HCT116 (cell line): ENCODE results near the gene PCDHA5. TPM values are rescaled to one million over a fixed set of nuclear protein-coding genes. Genes with fewer than 3 reads are reported as not detected.
"Not testable (repeated sequence)": the region's sequence is repeated elsewhere in the genome, so short reads cannot be mapped to it uniquely, and the experiment has no call there.

Experiments
- ATAC-seq: fragments of 200-7000 bp; cut with Tn5 transposase; 2 replicates; pipeline ENCODE4 v1.9.1; 2020; ENCODE audit warnings: mild to moderate bottlenecking, moderate library complexity
- BruUV-seq: library from RNA; stranded (reverse); fragments of 400-500 nt; replicated peaks from 2 replicates; lab custom pipeline; 2021; lab: Mats Ljungman, UMichigan
- CTCF ChIA-PET: fragments of 300-600 bp; sonication (Branson Sonifier 250); formaldehyde crosslinking; loops from one replicate; lab custom pipeline; 2021; ENCODE audit warnings: antibody characterized with exemption; lab: Charles Lee
- POLR2A ChIA-PET: fragments of 300-600, 350-600 bp; sonication (Branson Sonifier 250); formaldehyde crosslinking; loops from one replicate; lab custom pipeline; 2021; ENCODE audit warnings: antibody characterized with exemption; lab: Charles Lee
- RAD21 ChIA-PET, 2 experiments: fragments of 300-600 bp; sonication (Branson Sonifier 250); formaldehyde crosslinking; loops; one replicate each; lab custom pipeline; 2023; ENCODE audit warnings: low total read pairs in 2 of 2; ENCODE audit not compliant: uncharacterized antibody in 2 of 2, unreplicated experiment in 2 of 2, low non-redundant PET in 1 of 2; lab: Charles Lee
- DNase-seq: peaks from one replicate; pipeline ENCODE4 v3.0.0-alpha.2; 2010; ENCODE audit warnings: low read depth, low spot score
- H2AFZ ChIP-seq: fragments of 200-600 bp; shearing (Covaris generic), sonication (generic); 2 replicates; pipeline ENCODE4 v1.6.1; 2017; ENCODE audit warnings: low read depth, mixed run types, mixed read lengths, antibody characterized with exemption, low read length; ENCODE audit not compliant: poor library complexity, severe bottlenecking
- H3K27ac ChIP-seq: 2 replicates; pipeline ENCODE4 v1.5.1; 2012; ENCODE audit warnings: low read depth, low read length
- H3K27me3 ChIP-seq: fragments of 200-600 bp; sonication (generic); 2 replicates; pipeline ENCODE4 v1.6.1; 2016; ENCODE audit warnings: mixed run types, low read length, mixed read lengths; ENCODE audit not compliant: insufficient read depth
- H3K36me3 ChIP-seq, 2 experiments: fragments of 200-500 bp in 1 of 2; fragments of 200-600 bp in 1 of 2; sonication (Bioruptor generic) in 1 of 2; sonication (generic) in 1 of 2; 2 replicates each; pipeline versions ENCODE4 v1.5.1 to v1.6.1; 2014 to 2016; ENCODE audit warnings: low read length in 2 of 2, inconsistent platforms in 1 of 2, mixed read lengths in 1 of 2, mixed run types in 1 of 2; ENCODE audit not compliant: insufficient read depth in 2 of 2, control insufficient read depth in 1 of 2
- H3K4me1 ChIP-seq, 2 experiments: fragments of 200-600 bp in 1 of 2; sonication (generic) in 1 of 2; 2 replicates each; pipeline versions ENCODE4 v1.5.1 to v1.6.1; 2012 to 2017; ENCODE audit warnings: low read length in 2 of 2, inconsistent platforms in 1 of 2, mild to moderate bottlenecking in 1 of 2, mixed read lengths in 1 of 2, mixed run types in 1 of 2, moderate library complexity in 1 of 2; ENCODE audit not compliant: insufficient read depth in 2 of 2, control insufficient read depth in 1 of 2
- H3K4me2 ChIP-seq: fragments of 200-600 bp; sonication (generic); 2 replicates; pipeline ENCODE4 v1.6.1; 2017; ENCODE audit warnings: mixed run types, low read length, mixed read lengths
- H3K4me3 ChIP-seq, 2 experiments: fragments of 200-600 bp in 1 of 2; sonication (generic) in 1 of 2; replicated peaks in 1 of 2; 2 replicates each; pipeline ENCODE4 v1.5.1; 2011 to 2016; ENCODE audit warnings: low read length in 2 of 2, control low read depth in 1 of 2, low read depth in 1 of 2, mild to moderate bottlenecking in 1 of 2, mixed read lengths in 1 of 2, mixed run types in 1 of 2
- H3K79me2 ChIP-seq: fragments of 200-600 bp; sonication (generic); 2 replicates; pipeline ENCODE4 v1.6.1; 2017; ENCODE audit warnings: mild to moderate bottlenecking, mixed run types, low read length, moderate library complexity, mixed read lengths; ENCODE audit not compliant: insufficient read depth
- H3K9ac ChIP-seq: fragments of 200-600 bp; sonication (generic); 2 replicates; pipeline ENCODE4 v1.6.1; 2016; ENCODE audit warnings: low read length, mixed read lengths
- H3K9me2 ChIP-seq: fragments of 200-600 bp; sonication (generic), shearing (Covaris generic); 2 replicates; pipeline ENCODE4 v1.6.1; 2017; ENCODE audit warnings: mixed run types, mild to moderate bottlenecking, moderate library complexity; ENCODE audit not compliant: insufficient read depth
- H3K9me3 ChIP-seq, 2 experiments: fragments of 200-500 bp in 1 of 2; fragments of 200-600 bp in 1 of 2; sonication (Bioruptor generic) in 1 of 2; sonication (generic) in 1 of 2; 2 replicates each; pipeline ENCODE4 v1.6.1; 2014 to 2017; ENCODE audit warnings: low read length in 2 of 2, mixed read lengths in 2 of 2, inconsistent platforms in 1 of 2, low read depth in 1 of 2, mild to moderate bottlenecking in 1 of 2, mixed run types in 1 of 2, moderate library complexity in 1 of 2; ENCODE audit not compliant: control insufficient read depth in 1 of 2, insufficient read depth in 1 of 2
- H4K20me1 ChIP-seq: fragments of 200-600 bp; sonication (generic), shearing (Covaris generic); 2 replicates; pipeline ENCODE4 v1.6.1; 2017; ENCODE audit warnings: mixed run types, mild to moderate bottlenecking, moderate library complexity; ENCODE audit not compliant: insufficient read depth
- CBX3 ChIP-seq: IDR thresholded peaks from 2 replicates; pipeline ENCODE4 v1.6.1; 2012; ENCODE audit warnings: low read depth
- CEBPB ChIP-seq: IDR thresholded peaks from 2 replicates; pipeline ENCODE4 v1.6.1; 2012; ENCODE audit warnings: low read depth
- ELF1 ChIP-seq: IDR thresholded peaks from 2 replicates; pipeline ENCODE4 v1.6.1; 2012; ENCODE audit warnings: low read depth, borderline replicate concordance
- FOSL1 ChIP-seq: IDR thresholded peaks from 2 replicates; pipeline ENCODE4 v1.6.1; 2012; ENCODE audit warnings: low read depth
- YY1 ChIP-seq: IDR thresholded peaks from 2 replicates; pipeline ENCODE4 v1.6.1; 2011; ENCODE audit warnings: low read length, low read depth, moderate library complexity, mild to moderate bottlenecking; ENCODE audit not compliant: insufficient replicate concordance; ENCODE audit errors: extremely low read depth
- intact Hi-C: fragments of 100-400 bp; cut with micrococcal nuclease; formaldehyde crosslinking; loops from 2 replicates; pipeline ENCODE4 v1.10.0; 2022
- total RNA-seq: library from RNA; stranded (reverse); gene quantifications from one replicate; pipeline ENCODE4 v1.2.1, GENCODE V29; 2021; ENCODE audit not compliant: unreplicated experiment
- TF ChIP-seq, protein P1 (sequence below): IDR thresholded peaks from 2 replicates; pipeline ENCODE4 v1.6.1; 2012; ENCODE audit warnings: low read depth
- TF ChIP-seq, protein P2 (sequence below), 3 experiments: fragments of 200-600 bp in 1 of 3; sonication (generic) in 1 of 3; IDR thresholded peaks in 2 of 3; conservative IDR thresholded peaks in 1 of 3; 2 replicates each; pipeline ENCODE4 v1.5.1; 2012 to 2017; ENCODE audit warnings: low read depth in 2 of 3, low read length in 2 of 3, antibody characterized with exemption in 1 of 3, borderline replicate concordance in 1 of 3, control low read depth in 1 of 3, mild to moderate bottlenecking in 1 of 3, mixed read lengths in 1 of 3, mixed run types in 1 of 3, moderate library complexity in 1 of 3; ENCODE audit not compliant: insufficient read depth in 1 of 3

The PCDHA5 gene
- total RNA-seq, 1 experiment from 2014 or later, result not detected

DNA sequence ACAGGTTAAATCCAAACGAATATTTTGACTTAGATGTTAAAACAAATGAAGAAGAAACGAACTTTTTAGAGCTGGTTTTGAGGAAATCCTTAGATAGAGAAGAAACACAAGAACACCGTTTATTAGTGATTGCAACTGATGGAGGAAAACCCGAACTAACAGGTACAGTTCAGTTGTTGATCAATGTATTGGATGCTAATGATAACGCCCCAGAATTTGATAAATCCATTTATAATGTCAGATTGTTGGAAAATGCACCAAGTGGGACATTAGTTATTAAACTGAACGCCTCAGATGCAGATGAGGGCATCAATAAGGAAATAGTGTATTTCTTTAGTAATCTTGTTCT, 842 bp downstream of the PCDHA5 start:
- no peak overlapping the region for H2AFZ ChIP-seq
- no peak overlapping the region for H3K9ac ChIP-seq
- ChIA-PET POLR2A (no interaction called here), CTCF (no interaction called here), RAD21 (no interaction called here)
- no peaks in the 10 kb centered on the region for H4K20me1 ChIP-seq
- no peak for ATAC-seq
- H3K27me3 ChIP-seq, result no peaks in the 10 kb centered on the region
- no peaks in the 10 kb centered on the region for H3K4me1 ChIP-seq
- no peaks in the 10 kb centered on the region; the same call in 1 of the 2 replicates for H3K9me2 ChIP-seq
- H3K27ac ChIP-seq, result no peak overlapping the region
- H3K4me2 ChIP-seq, result no peak overlapping the region
- BruUV-seq, result no TSS peak
- no peak for DNase-seq
- intact Hi-C loops, result no loop called here
- no peak overlapping the region for H3K4me3 ChIP-seq
- H3K9me3 ChIP-seq, result no peaks in the 10 kb centered on the region
- TF ChIP-seq CEBPB (no peak), ELF1 (no peak), YY1 (no peak), FOSL1 (no peak), CBX3 (no peak)
- TF ChIP-seq, protein P1, sequence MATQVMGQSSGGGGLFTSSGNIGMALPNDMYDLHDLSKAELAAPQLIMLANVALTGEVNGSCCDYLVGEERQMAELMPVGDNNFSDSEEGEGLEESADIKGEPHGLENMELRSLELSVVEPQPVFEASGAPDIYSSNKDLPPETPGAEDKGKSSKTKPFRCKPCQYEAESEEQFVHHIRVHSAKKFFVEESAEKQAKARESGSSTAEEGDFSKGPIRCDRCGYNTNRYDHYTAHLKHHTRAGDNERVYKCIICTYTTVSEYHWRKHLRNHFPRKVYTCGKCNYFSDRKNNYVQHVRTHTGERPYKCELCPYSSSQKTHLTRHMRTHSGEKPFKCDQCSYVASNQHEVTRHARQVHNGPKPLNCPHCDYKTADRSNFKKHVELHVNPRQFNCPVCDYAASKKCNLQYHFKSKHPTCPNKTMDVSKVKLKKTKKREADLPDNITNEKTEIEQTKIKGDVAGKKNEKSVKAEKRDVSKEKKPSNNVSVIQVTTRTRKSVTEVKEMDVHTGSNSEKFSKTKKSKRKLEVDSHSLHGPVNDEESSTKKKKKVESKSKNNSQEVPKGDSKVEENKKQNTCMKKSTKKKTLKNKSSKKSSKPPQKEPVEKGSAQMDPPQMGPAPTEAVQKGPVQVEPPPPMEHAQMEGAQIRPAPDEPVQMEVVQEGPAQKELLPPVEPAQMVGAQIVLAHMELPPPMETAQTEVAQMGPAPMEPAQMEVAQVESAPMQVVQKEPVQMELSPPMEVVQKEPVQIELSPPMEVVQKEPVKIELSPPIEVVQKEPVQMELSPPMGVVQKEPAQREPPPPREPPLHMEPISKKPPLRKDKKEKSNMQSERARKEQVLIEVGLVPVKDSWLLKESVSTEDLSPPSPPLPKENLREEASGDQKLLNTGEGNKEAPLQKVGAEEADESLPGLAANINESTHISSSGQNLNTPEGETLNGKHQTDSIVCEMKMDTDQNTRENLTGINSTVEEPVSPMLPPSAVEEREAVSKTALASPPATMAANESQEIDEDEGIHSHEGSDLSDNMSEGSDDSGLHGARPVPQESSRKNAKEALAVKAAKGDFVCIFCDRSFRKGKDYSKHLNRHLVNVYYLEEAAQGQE, result no peak
- TF ChIP-seq, protein P2, sequence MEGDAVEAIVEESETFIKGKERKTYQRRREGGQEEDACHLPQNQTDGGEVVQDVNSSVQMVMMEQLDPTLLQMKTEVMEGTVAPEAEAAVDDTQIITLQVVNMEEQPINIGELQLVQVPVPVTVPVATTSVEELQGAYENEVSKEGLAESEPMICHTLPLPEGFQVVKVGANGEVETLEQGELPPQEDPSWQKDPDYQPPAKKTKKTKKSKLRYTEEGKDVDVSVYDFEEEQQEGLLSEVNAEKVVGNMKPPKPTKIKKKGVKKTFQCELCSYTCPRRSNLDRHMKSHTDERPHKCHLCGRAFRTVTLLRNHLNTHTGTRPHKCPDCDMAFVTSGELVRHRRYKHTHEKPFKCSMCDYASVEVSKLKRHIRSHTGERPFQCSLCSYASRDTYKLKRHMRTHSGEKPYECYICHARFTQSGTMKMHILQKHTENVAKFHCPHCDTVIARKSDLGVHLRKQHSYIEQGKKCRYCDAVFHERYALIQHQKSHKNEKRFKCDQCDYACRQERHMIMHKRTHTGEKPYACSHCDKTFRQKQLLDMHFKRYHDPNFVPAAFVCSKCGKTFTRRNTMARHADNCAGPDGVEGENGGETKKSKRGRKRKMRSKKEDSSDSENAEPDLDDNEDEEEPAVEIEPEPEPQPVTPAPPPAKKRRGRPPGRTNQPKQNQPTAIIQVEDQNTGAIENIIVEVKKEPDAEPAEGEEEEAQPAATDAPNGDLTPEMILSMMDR (IDR thresholded peaks at IDR 0.05 in 2 of 3, conservative IDR thresholded peaks at IDR 0.05 in 1 of 3; ENCODE audit: borderline replicate concordance in 1 of 3, insufficient read depth in 1 of 3, low read depth in 2 of 3, low read length in 2 of 3), result no peak
- no peaks in the 10 kb centered on the region for H3K79me2 ChIP-seq
- no peaks in the 10 kb centered on the region; a peak in 1 of 4 replicates for H3K36me3 ChIP-seq

DNA sequence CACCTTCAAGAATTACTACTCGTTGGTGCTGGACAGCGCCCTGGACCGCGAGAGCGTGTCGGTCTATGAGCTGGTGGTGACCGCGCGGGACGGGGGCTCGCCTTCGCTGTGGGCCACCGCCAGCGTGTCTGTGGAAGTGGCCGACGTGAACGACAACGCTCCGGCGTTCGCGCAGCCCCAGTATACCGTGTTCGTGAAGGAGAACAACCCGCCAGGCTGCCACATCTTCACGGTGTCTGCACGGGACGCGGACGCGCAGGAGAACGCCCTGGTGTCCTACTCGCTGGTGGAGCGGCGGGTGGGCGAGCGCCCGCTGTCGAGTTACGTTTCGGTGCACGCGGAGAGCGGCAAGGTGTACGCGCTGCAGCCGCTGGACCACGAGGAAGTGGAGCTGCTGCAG, 1.6 kb downstream of the PCDHA5 start:
- ATAC-seq, H3K79me2 ChIP-seq, H3K9me2 ChIP-seq, H3K4me1 ChIP-seq, POLR2A ChIA-PET, H4K20me1 ChIP-seq, H3K9ac ChIP-seq, H3K9me3 ChIP-seq, DNase-seq, H3K4me2 ChIP-seq, RAD21 ChIA-PET, H3K27ac ChIP-seq, H2AFZ ChIP-seq, intact Hi-C loops, CTCF ChIA-PET, H3K36me3 ChIP-seq, H3K27me3 ChIP-seq, BruUV-seq, H3K4me3 ChIP-seq: not testable (repeated sequence)
